NCI-H146 (cell line): Measurements from ENCODE around the gene RECQL5.
"Not testable (repeated sequence)": the region's sequence is repeated elsewhere in the genome, so short reads cannot be mapped to it uniquely, and the experiment has no call there.

Experiments used
- DNase-seq: peaks from one replicate; lab custom pipeline; 2025; lab: John Stamatoyannopoulos, UW

RECQL5 gene

GRCh38 chr17:75647921-75648320, 19.0 kb downstream of the RECQL5 start:
- no peak for DNase-seq

DNA sequence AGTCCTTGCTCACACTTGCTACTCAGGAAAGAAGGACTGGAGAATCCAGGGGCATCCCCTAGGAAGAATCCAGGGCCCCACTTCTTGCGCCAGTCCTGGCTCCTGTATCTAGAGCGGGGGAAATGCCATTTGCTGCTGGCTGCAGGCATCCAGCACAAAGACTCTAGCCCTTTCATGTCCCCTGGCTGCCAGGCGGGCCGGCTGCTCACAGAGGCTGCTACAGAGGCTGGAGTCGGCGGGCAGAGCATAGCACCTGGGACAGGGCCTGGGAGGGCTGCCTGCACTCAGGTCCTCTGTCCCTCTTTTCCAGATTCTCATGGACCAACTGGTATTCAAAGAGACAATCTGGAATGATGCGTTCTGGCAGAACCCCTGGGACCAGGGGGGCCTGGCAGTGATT, 19.9 kb downstream of the RECQL5 start:
- DNase-seq = no peak

GRCh38 chr17:75646638-75646992, 20.3 kb downstream of the RECQL5 start:
- no peak for DNase-seq

- no peak for DNase-seq
Observed at GRCh38 chr17:75645889-75646637, 20.9 kb downstream of the RECQL5 start.

DNA sequence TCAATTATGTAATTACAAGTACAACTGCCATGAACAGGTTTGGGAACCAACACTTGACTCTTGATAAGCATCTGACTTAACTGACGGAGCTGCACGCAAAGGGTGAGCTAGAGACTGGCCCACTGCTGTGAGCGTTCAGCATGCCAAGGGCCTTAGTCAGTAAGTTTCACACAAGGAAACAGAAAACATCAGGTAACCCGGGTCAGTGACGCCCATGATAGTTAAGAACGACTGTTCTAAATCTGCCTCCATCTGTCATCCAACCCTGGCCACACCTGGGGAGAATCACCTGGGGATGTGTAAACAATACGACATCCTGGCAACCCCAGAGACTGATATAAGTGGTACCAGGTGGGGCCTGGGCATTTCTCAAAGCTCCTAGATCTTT, 21.5 kb downstream of the RECQL5 start:
- DNase-seq = peak; percentile 92

DNA sequence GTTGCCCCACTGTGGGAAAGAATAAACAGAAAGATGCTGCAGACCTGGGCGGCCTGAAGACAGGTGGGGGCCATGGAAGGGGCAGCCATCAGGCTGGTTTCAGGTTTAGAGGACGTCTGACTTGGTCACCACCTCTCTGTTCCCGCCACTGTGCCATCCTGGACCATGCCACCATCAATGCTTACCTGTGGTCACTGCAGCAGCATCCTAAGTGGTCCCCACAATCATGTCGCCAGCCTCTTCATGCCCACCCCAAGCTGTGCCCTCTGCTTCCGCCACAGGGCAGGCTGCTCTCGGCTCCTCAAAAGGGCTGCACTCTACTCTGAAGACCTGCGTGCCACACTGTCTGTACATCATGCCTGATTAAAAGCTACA, 23.3 kb downstream of the RECQL5 start:
- no peak for DNase-seq

DNA sequence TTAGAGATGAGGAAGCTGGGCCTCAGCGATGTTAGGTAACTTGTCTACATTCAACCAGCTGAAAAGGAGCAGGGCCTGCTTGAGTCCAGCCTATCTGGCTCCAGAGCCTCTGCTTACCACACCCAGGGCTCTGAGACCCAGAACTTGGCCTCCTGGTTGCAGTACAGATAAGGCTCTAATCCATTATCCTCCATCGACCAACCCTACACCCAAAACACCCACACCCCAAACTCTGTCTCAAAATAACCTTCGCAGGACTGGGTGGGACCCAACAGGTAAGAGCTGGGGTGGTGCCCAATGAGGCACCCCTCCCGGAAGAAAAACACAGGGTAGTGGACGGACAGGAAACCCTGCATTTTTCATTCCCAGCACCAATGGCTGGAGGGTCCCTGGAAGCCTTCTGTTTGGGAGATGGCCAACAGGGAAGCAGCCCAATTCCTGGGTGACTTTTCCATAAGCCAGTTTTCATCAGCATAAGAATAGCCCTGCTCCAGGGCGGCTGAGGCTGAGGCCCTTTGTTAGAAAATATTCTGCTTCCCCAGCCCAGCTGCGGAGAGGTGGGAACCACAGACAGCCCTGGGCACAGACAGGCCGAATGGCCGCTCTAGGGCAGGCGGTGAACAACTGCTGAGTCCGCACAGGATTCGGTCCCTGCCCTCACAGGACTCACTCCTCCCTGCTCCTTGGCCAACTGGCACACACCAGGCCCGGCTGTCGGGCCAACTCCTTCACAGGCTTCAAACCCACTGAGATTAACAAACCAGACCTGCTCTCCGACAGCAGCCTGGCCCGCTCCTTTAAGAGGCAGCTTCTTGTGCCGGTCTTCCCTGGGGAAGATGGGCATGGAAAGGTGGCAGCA, 23.9 kb downstream of the RECQL5 start:
- DNase-seq = no peak

- DNase-seq = no peak
Observed at GRCh38 chr17:75642182-75642783, 24.7 kb downstream of the RECQL5 start.

DNA sequence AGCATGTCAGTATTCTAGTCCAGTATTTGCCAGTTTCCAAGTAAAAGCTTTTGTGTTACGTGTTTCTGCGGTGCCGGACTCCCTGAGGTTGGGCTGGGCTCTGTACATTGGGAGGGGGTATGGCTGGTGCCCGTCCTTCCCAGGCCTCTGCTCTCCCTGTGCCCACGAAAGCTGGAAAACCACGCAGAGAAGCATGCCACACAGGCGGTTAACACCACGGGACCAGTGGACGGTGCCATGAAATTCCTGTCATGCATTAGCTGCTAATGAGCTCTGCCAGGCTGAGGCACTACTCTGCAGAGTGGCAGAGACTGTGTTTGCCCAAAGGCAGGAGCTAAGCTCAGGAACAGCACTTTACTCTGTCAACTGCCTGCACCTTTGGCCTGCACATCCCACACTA, 25.6 kb downstream of the RECQL5 start:
- DNase-seq = no peak

DNA sequence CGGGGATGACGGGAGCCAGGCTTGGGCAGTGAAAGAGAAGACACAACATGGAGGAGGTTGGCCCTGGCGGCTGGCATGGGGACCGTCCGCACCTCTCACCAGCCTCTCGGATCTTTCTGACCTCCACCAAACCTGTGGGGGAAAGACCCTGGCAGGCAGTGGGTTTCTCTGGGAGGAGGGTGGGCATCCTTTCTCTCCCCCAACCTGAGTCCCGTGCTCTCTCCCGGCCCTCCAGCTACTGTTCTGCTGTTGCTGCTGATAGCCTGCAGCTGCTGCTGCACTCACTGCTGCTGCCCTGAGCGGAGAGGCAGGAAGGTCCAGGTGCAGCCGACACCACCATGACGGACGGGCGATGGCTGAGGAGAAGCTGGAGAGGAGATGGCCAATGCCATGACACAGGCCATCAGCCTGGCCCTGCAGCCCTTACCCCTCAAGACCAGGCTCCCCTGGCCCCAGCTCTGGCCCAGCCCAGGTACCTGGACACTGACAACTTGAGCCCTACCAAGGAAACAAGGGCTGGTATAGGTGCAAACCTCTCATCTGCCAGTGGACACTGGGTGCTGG, 26.3 kb downstream of the RECQL5 start:
- no peak for DNase-seq

- no peak for DNase-seq
Observed at GRCh38 chr17:75639771-75640555, 27.0 kb downstream of the RECQL5 start.

GRCh38 chr17:75639327-75639726, 27.6 kb downstream of the RECQL5 start:
- no peak for DNase-seq

GRCh38 chr17:75638893-75639292, 28.1 kb downstream of the RECQL5 start:
- DNase-seq = no peak

GRCh38 chr17:75638039-75638438, 28.9 kb downstream of the RECQL5 start:
- DNase-seq = not testable (repeated sequence)

- DNase-seq = no peak
Observed at GRCh38 chr17:75637551-75637950, 29.4 kb downstream of the RECQL5 start.

DNA sequence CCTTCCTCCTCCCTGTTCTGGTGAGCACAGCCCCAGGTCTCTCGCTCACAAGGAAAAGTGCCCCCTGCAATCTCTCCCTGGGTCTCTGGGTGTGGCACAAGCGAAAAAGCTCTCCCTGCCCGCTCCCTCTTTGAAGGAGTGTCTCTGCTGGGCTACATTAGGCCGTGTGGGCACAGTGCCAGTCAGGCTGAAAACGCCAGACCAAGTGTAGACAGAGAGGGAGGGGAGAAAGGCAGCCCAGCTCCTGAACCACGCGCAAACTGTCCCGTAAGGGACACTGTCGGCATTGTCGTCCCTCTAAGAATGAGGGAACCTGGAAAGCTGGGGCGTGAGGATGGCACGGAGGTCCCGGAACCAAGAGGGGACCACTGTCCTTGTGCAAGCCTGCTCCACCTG, 29.8 kb downstream of the RECQL5 start:
- DNase-seq = no peak

- DNase-seq = no peak
Observed at GRCh38 chr17:75636381-75637142, 30.4 kb downstream of the RECQL5 start.

DNA sequence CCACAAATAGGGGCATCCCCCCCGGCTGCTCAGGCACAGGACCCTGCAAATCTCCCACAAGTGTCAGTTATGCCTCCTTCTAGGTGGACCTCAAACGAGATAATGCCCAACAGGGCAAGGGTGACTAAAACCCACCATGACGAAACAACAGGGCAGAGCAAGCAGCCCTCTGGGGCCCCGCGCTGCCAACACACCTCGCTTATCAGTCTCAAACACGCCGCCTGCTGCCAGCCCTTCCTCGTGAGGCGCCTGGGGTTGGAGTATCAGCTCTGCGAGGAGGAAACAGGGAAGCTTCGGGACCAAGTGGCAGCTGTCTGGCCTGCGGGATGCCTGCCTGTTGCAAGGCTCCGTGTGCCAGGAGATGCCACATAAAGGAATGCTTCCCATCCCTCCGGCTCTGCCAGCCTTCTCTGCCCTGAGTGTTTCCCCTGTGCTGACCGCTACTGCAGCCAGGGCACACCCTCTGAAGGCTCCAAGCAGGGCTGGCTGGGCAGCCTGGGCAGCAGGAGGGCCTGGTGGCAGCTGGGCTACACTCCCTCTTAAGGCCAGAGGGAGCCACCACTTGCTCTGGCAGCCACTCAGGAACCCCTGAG, 31.2 kb downstream of the RECQL5 start:
- no peak for DNase-seq

- DNase-seq = no peak
Observed at GRCh38 chr17:75634754-75635609, 32.0 kb downstream of the RECQL5 start.

GRCh38 chr17:75634376-75634740, 32.6 kb downstream of the RECQL5 start:
- no peak for DNase-seq
